ENCODE data around the gene SLC26A11.

DNA sequence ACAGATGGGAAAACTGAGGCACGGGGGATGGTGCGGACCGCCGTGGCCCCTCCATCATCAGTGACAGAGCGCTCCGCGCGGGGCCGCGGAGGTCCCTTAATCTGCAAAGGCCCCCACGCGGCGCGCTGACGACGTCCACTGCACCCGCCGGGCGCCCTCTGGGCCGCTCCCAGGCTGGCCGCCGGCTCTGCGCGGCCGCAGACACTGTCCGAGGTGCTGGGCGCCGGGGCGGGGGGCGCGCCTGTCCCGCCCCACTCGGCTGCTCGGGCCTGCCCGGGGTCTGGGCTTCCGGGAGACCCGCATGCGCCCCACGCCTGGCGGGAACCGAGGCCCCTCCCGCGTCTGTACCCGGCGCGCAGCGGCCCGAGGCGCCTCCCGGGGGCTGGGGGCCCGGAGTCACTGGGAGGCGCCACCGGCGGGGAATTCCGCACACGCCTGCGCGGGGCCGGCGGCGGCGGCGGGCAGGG lies 39.9 kb downstream of the SLC26A11 start:
- TF ChIP-seq YY1 (IDR thresholded peaks at IDR 0.05; ENCODE audit: insufficient read depth, insufficient read length) (no peak), ZNF274 (IDR thresholded peaks at IDR 0.05; ENCODE audit: low read depth, low read length) (no peak), SUZ12 (IDR thresholded peaks at IDR 0.05; ENCODE audit: extremely low read depth, insufficient read depth, insufficient read length) (no peak)

Data from NT2/D1 (cell line).